ENCODE results near the gene STIM1.

DNA sequence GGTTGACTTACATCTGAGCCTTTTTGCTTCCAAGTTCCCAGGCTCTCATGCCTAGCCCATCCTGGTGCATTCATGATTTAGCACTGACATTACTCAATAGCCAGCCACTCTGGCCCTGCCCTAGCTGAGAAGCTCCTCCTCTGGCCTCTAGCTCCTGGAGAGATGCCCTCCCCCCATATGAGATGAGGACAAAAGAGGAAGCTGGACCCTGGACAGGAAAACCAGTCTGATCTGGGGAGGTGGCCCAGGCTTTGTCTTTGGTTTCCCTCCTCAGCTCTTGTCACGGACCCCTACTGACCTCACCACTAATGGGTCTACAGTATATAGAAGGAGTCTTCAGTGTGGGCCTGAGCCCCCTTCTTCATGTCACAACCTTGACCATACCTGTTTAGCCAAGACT lies 17.7 kb upstream of the STIM1 start:
- TF ChIP-seq, protein P1, sequence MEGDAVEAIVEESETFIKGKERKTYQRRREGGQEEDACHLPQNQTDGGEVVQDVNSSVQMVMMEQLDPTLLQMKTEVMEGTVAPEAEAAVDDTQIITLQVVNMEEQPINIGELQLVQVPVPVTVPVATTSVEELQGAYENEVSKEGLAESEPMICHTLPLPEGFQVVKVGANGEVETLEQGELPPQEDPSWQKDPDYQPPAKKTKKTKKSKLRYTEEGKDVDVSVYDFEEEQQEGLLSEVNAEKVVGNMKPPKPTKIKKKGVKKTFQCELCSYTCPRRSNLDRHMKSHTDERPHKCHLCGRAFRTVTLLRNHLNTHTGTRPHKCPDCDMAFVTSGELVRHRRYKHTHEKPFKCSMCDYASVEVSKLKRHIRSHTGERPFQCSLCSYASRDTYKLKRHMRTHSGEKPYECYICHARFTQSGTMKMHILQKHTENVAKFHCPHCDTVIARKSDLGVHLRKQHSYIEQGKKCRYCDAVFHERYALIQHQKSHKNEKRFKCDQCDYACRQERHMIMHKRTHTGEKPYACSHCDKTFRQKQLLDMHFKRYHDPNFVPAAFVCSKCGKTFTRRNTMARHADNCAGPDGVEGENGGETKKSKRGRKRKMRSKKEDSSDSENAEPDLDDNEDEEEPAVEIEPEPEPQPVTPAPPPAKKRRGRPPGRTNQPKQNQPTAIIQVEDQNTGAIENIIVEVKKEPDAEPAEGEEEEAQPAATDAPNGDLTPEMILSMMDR (IDR thresholded peaks at IDR 0.05): no peak
- TF ChIP-seq POLR2A (IDR thresholded peaks at IDR 0.05): no peak
- no peak for TF ChIP-seq EP300 (IDR thresholded peaks at IDR 0.05)
- no peak for TF ChIP-seq POLR2AphosphoS5 (IDR thresholded peaks at IDR 0.05)

All from gastroesophageal sphincter (tissue), 3 donors.